Uterus (tissue), 4 donors: ENCODE results near the gene SVOP. TPM values are rescaled to one million over a fixed set of nuclear protein-coding genes. Genes with fewer than 3 reads are reported as not detected.

Experiments
- DNase-seq, 2 donors: peaks; one replicate each; pipeline ENCODE4 v3.0.0-alpha.2; 2019 to 2020
- H3K27ac ChIP-seq, 2 donors: fragments of 200-600 bp; sonication (generic); 1 replicate in 1 of 2; 2 replicates in 1 of 2; pipeline ENCODE4 v1.5.1; 2016 to 2018
- H3K27me3 ChIP-seq, 2 donors: fragments of 200-600 bp; sonication (generic); one replicate each; pipeline ENCODE4 v1.5.1; 2018 to 2019; ENCODE audit warnings: control low read depth in 1 of 2
- H3K36me3 ChIP-seq, 2 donors: fragments of 200-600 bp; sonication (generic); one replicate each; pipeline ENCODE4 v1.5.1; 2019; ENCODE audit warnings: control low read depth in 1 of 2
- H3K4me1 ChIP-seq, 2 donors: fragments of 200-600 bp; sonication (generic); one replicate each; pipeline ENCODE4 v1.5.1; 2018 to 2019; ENCODE audit warnings: control low read depth in 1 of 2
- H3K4me3 ChIP-seq, 2 donors: fragments of 200-600 bp; sonication (generic); 1 replicate in 1 of 2; 2 replicates in 1 of 2; pipeline ENCODE4 v1.5.1; 2018 to 2019; ENCODE audit warnings: mild to moderate bottlenecking in 1 of 2
- H3K9me3 ChIP-seq, 2 donors: fragments of 200-600 bp; sonication (generic); one replicate each; pipeline ENCODE4 v1.5.1; 2019; ENCODE audit warnings: control low read depth in 1 of 2
- CTCF ChIP-seq, 4 experiments: fragments of 200-600 bp in 2 of 4; fragments of 450-650 bp in 2 of 4; sonication (generic) in 2 of 4; IDR thresholded peaks; one replicate each; pipeline ENCODE4 v1.5.1; 2016 to 2019; ENCODE audit warnings: antibody characterized with exemption in 4 of 4, mild to moderate bottlenecking in 2 of 4, moderate library complexity in 1 of 4
- POLR2A ChIP-seq, 2 donors: fragments of 450-650 bp; IDR thresholded peaks; one replicate each; pipeline ENCODE4 v1.6.1; 2016; ENCODE audit warnings: antibody characterized with exemption in 2 of 2, mild to moderate bottlenecking in 1 of 2, moderate library complexity in 1 of 2
- intact Hi-C: fragments of 100-400 bp; cut with DNase I; formaldehyde crosslinking; loops from one replicate; pipeline ENCODE4 v1.15.1; 2023; ENCODE audit warnings: low total_unique reads
- total RNA-seq, 4 donors: library from RNA; depleted of rRNA in 3 of 4; stranded (reverse); fragments of >200 nt in 3 of 4; gene quantifications; one replicate each; pipeline versions ENCODE4 v1.1.0 to v1.2.4, GENCODE V29; 2014 to 2023
- donor health status: DM: yes; HTN: yes; CAD: no.

SVOP gene
- total RNA-seq, 4 donors from 2014 or later, result 0.14 TPM; not detected in 3

DNA sequence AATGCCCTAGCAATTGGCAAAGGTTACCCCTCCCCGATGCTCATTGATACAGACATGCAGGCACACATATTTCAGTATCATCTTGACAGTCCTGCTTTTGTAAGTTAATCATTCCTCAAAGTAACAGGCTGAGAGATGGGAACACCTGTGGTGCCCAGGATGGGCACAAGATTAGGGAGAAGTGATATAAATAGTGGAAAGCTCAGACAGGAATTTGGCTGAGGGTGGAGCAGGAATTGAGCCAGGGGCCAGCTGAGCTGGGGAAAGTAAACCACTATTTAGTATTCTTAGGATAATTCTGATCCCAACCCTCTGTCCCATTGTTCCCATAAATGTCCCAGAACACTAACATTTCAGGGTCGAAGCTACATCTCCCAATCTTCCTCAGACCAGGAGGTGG lies 102.7 kb downstream of the SVOP start:
- Histone ChIP-seq H3K36me3 (no peaks in the 10 kb centered on the region), H3K27me3 (no peaks in the 10 kb centered on the region), H3K4me1 (no peaks in the 10 kb centered on the region), H3K4me3 (no peak overlapping the region), H3K27ac (no peak overlapping the region), H3K9me3 (no peaks in the 10 kb centered on the region)
- intact Hi-C loops, result no loop called here
- TF ChIP-seq POLR2A (IDR thresholded peaks at IDR 0.05) (no peak), CTCF (IDR thresholded peaks at IDR 0.05) (no peak)
- DNase-seq, result no peak

DNA sequence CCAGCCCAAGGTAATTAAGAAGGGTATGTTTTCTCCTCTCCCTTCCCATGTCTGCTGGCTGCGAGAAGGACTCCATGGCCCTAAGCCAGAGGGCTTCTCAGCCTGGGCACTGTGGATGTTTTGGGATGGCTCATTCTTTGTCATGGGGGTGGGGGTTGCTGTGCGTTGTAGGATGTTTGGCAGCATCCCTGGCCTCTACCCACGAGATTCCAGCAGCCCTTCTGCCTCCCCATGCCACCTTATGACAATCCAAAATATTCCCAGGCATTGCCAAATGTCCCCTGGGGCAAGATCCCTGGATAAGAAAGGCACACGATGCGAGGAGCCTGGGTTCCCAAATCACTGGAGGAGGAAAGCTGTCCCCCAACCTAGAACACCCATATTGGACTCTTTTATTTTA lies 104.5 kb downstream of the SVOP start:
- H3K9me3 ChIP-seq, result no peaks in the 10 kb centered on the region
- H3K27ac ChIP-seq, result no peak overlapping the region
- H3K4me3 ChIP-seq, result no peak overlapping the region
- DNase-seq, result no peak
- no peaks in the 10 kb centered on the region for H3K36me3 ChIP-seq
- no peaks in the 10 kb centered on the region for H3K4me1 ChIP-seq
- TF ChIP-seq CTCF (IDR thresholded peaks at IDR 0.05), result no peak
- TF ChIP-seq POLR2A (IDR thresholded peaks at IDR 0.05), result no peak
- no peaks in the 10 kb centered on the region for H3K27me3 ChIP-seq
- intact Hi-C loops, result no loop called here

DNA sequence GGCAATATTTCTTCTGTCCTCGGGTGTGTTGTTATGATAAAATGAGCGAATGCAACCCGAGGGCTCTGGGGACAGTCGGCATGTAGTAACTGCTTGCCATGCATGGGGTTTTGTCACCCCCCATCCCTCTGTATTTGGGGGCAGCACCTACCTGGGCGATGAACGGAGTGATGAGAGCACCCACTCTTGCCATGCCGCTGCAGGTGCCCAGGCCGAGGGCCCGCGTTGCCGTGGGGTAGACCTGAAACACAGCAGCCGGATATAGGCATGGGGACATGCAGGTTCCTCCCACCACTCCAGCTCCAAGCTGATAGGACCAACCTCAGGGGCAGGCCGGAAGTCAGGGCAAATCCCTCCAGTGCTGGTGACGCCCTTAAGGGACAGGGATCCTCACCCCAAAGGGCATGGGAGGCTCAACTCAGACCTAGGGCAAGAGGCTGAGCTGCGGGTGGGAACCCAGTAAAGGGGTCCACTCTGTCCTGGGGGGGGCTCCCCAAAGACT lies 105.2 kb downstream of the SVOP start:
- H3K36me3 ChIP-seq, result no peaks in the 10 kb centered on the region
- no peak for TF ChIP-seq CTCF (IDR thresholded peaks at IDR 0.05)
- no peak for TF ChIP-seq POLR2A (IDR thresholded peaks at IDR 0.05)
- H3K27ac ChIP-seq, result no peak overlapping the region
- no peaks in the 10 kb centered on the region for H3K27me3 ChIP-seq
- no peaks in the 10 kb centered on the region for H3K9me3 ChIP-seq
- H3K4me1 ChIP-seq, result no peaks in the 10 kb centered on the region
- intact Hi-C loops, result no loop called here
- DNase-seq, result no peak
- no peak overlapping the region for H3K4me3 ChIP-seq

DNA sequence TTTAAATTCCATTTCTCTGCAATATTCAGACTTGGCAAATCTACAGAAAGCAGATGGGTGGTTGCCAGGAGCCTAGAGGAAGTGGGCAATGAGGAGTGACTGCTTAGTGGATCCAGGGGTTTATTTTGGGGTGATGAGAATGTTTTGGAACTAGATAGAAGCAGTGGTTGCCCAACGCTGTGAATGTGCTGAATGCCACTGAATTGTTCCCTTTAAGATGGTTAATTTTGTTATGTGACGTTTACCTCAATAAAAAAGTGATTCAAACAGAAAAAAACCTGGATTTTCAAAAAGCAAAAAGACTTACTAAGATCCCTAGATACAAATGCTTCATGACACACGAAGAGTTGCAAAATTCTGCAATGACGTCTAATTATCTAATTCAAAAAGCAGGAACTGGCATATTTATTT lies 106.7 kb downstream of the SVOP start:
- H3K27ac ChIP-seq, result peak overlapping the region in 1 of 2 donors; percentile 13
- intact Hi-C loops, result no loop called here
- no peaks in the 10 kb centered on the region for H3K4me1 ChIP-seq
- TF ChIP-seq CTCF (IDR thresholded peaks at IDR 0.05), result no peak
- no peak for TF ChIP-seq POLR2A (IDR thresholded peaks at IDR 0.05)
- H3K27me3 ChIP-seq, result no peaks in the 10 kb centered on the region
- peak in 1 of 2 donors; percentile 35 for DNase-seq
- H3K4me3 ChIP-seq, result no peak overlapping the region
- H3K9me3 ChIP-seq, result no peaks in the 10 kb centered on the region
- no peaks in the 10 kb centered on the region for H3K36me3 ChIP-seq

DNA sequence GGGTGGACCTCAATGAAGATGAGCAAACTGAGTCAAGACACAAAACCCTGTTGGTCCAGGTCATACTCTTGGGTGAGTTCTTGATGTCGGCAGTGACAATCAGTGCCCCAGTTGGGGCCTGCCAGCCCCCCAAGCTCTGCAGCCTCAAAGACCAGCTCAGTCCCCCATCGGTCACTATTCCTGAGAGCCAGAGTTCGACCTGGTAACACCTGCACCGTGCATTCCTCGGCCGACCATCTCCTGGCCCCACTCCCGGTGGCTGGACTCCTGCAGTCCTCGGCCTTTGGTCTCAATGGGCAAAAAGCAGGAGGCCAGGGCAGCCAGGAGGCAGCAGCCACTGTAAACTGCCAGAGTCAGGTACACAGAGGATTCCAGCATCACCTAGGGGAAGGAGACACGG lies 108.5 kb downstream of the SVOP start:
- no peak overlapping the region for H3K4me3 ChIP-seq
- no peak overlapping the region for H3K27ac ChIP-seq
- no peak for DNase-seq
- H3K27me3 ChIP-seq, result no peaks in the 10 kb centered on the region
- H3K9me3 ChIP-seq, result no peaks in the 10 kb centered on the region
- H3K4me1 ChIP-seq, result no peaks in the 10 kb centered on the region
- intact Hi-C loops, result no loop called here
- no peak for TF ChIP-seq CTCF (IDR thresholded peaks at IDR 0.05)
- no peak for TF ChIP-seq POLR2A (IDR thresholded peaks at IDR 0.05)
- no peaks in the 10 kb centered on the region for H3K36me3 ChIP-seq
